ENCODE data around the gene LMCD1. TPM values are rescaled to one million over a fixed set of nuclear protein-coding genes. Genes with fewer than 3 reads are reported as not detected.

The LMCD1 gene
- total RNA-seq, 4 donors from 2014 or later, result 1.6 to 90.8 (median 12.3) TPM

DNA sequence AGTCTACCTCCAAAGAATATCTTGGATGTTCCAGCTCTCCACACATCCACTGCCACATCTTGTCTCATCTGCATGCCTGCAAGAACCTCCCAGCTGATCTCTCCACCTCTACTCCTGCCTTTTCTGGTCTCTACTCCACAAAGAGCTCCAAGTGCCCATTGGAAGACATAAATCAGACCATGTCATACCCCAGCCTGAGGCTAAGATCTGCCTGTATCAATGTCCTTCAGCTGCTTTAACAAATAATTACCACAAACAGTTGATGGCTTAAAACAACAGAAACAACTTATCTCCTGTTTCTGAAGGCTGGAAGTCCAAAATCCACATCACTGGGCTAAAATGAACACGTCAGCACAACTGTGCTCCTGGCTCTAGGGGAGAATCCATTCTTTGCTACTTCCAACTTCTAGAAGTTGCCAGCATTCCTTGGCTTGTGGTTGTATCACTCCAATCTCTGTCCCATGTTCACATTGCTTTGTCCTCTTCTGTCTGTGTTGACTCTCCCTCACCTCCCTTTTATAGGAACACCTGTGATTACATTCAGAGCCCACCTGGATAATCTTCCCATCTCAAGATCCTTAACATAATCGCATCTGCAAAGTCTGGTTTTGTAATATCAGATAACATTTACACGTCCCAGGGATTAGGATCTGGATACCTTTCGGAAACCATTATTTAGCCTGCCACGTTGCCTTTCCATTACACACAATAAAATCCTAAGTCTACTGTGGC lies 17.0 kb upstream of the LMCD1 start:
- H3K9me3 ChIP-seq, result no peaks in the 10 kb centered on the region
- DNase-seq, result no peak
- H3K4me1 ChIP-seq, result peaks cover 0 to 4% (median 0%) of the 10 kb centered on the region in 4 donors
- no peak overlapping the region for H3K4me3 ChIP-seq
- TF ChIP-seq, protein P1, sequence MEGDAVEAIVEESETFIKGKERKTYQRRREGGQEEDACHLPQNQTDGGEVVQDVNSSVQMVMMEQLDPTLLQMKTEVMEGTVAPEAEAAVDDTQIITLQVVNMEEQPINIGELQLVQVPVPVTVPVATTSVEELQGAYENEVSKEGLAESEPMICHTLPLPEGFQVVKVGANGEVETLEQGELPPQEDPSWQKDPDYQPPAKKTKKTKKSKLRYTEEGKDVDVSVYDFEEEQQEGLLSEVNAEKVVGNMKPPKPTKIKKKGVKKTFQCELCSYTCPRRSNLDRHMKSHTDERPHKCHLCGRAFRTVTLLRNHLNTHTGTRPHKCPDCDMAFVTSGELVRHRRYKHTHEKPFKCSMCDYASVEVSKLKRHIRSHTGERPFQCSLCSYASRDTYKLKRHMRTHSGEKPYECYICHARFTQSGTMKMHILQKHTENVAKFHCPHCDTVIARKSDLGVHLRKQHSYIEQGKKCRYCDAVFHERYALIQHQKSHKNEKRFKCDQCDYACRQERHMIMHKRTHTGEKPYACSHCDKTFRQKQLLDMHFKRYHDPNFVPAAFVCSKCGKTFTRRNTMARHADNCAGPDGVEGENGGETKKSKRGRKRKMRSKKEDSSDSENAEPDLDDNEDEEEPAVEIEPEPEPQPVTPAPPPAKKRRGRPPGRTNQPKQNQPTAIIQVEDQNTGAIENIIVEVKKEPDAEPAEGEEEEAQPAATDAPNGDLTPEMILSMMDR (IDR thresholded peaks at IDR 0.05), result no peak
- no peak for TF ChIP-seq POLR2A (IDR thresholded peaks at IDR 0.05)
- H3K36me3 ChIP-seq, result no peaks in the 10 kb centered on the region
- H3K27me3 ChIP-seq, result no peaks in the 10 kb centered on the region
- peak overlapping the region in 1 of 4 donors; percentile 42 for H3K27ac ChIP-seq

GRCh38 chr3:8485141-8485870 lies 16.3 kb upstream of the LMCD1 start:
- H3K27ac ChIP-seq, result no peak overlapping the region

DNA sequence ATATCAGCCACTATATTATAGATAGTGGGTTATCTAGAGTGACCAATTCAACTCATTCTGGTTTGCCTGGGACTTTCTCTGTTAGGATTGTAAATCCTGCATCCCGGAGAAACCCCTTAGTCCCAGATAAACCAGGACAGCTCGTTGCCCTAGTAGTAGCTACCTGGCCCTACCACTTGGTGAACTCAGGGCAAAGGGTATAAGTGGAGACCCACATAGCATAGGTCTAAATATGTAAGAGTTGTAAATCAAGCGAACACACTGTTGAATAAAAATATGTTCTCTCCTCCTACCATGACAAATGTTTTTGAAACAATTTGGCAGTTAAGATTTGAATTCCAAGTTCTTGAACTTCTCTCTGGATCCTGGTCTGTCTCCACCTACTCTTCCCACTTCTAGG lies 15.7 kb upstream of the LMCD1 start:
- no peaks in the 10 kb centered on the region for H3K36me3 ChIP-seq
- no peak overlapping the region for H3K4me3 ChIP-seq
- H3K27me3 ChIP-seq, result no peaks in the 10 kb centered on the region
- no peak for DNase-seq
- peaks cover 0 to 4% (median 0%) of the 10 kb centered on the region in 4 donors for H3K4me1 ChIP-seq
- no peak overlapping the region for H3K27ac ChIP-seq
- TF ChIP-seq, protein P1 (IDR thresholded peaks at IDR 0.05), result no peak
- no peak for TF ChIP-seq POLR2A (IDR thresholded peaks at IDR 0.05)
- no peaks in the 10 kb centered on the region for H3K9me3 ChIP-seq

More at GRCh38 chr3:8485141-8485870, 16.3 kb upstream of the LMCD1 start:
- H3K36me3 ChIP-seq, result no peaks in the 10 kb centered on the region
- DNase-seq, result no peak
- H3K27me3 ChIP-seq, result no peaks in the 10 kb centered on the region
- no peak for TF ChIP-seq POLR2A (IDR thresholded peaks at IDR 0.05)
- TF ChIP-seq, protein P1 (IDR thresholded peaks at IDR 0.05), result no peak
- no peak overlapping the region for H3K4me3 ChIP-seq
- H3K4me1 ChIP-seq, result peaks cover 0 to 4% (median 0%) of the 10 kb centered on the region in 4 donors
- no peaks in the 10 kb centered on the region for H3K9me3 ChIP-seq

GRCh38 chr3:8486434-8486833 lies 15.2 kb upstream of the LMCD1 start:
- Histone ChIP-seq H3K27me3 (no peaks in the 10 kb centered on the region), H3K27ac (no peak overlapping the region), H3K4me3 (no peak overlapping the region), H3K36me3 (no peaks in the 10 kb centered on the region), H3K9me3 (no peaks in the 10 kb centered on the region), H3K4me1 (peaks cover 0 to 4% (median 0%) of the 10 kb centered on the region in 4 donors)
- TF ChIP-seq, protein P1 (IDR thresholded peaks at IDR 0.05), result no peak
- TF ChIP-seq POLR2A (IDR thresholded peaks at IDR 0.05), result no peak
- no peak for DNase-seq

- Histone ChIP-seq H3K4me3 (no peak overlapping the region), H3K27me3 (no peaks in the 10 kb centered on the region), H3K9me3 (no peaks in the 10 kb centered on the region), H3K4me1 (peaks cover 0 to 4% (median 0%) of the 10 kb centered on the region in 4 donors), H3K27ac (no peak overlapping the region), H3K36me3 (no peaks in the 10 kb centered on the region)
- no peak for DNase-seq
- TF ChIP-seq, protein P1 (IDR thresholded peaks at IDR 0.05), result no peak
- TF ChIP-seq POLR2A (IDR thresholded peaks at IDR 0.05), result no peak
Observed at GRCh38 chr3:8486936-8487335, 14.7 kb upstream of the LMCD1 start.
